Measurements from ENCODE around the gene STX2.
"Not testable (repeated sequence)": the region's sequence is repeated elsewhere in the genome, so short reads cannot be mapped to it uniquely, and the experiment has no call there.

STX2 gene

GRCh38 chr12:130764475-130765185, 74.4 kb downstream of the STX2 start:
- DNase-seq (ENCODE audit: low read depth): no peak

- DNase-seq (ENCODE audit: low read depth): no peak
Measured at GRCh38 chr12:130764073-130764472, 75.0 kb downstream of the STX2 start.

GRCh38 chr12:130762319-130762675, 76.8 kb downstream of the STX2 start:
- no peak for DNase-seq (ENCODE audit: low read depth)

GRCh38 chr12:130761537-130762318, 77.3 kb downstream of the STX2 start:
- DNase-seq (ENCODE audit: low read depth): no peak

GRCh38 chr12:130754234-130754901, 84.7 kb downstream of the STX2 start:
- DNase-seq (ENCODE audit: low read depth): no peak

GRCh38 chr12:130752692-130753230, 86.3 kb downstream of the STX2 start:
- no peak for DNase-seq (ENCODE audit: low read depth)

- not testable (repeated sequence) for DNase-seq (ENCODE audit: low read depth)
Measured at GRCh38 chr12:130752037-130752436, 87.0 kb downstream of the STX2 start.

GRCh38 chr12:130748786-130749185, 90.3 kb downstream of the STX2 start:
- no peak for DNase-seq (ENCODE audit: low read depth)

- DNase-seq (ENCODE audit: low read depth): peak; percentile 43
Measured at GRCh38 chr12:130747867-130748740, 90.9 kb downstream of the STX2 start.

GRCh38 chr12:130746546-130746945, 92.5 kb downstream of the STX2 start:
- no peak for DNase-seq (ENCODE audit: low read depth)

- DNase-seq (ENCODE audit: low read depth): no peak
Measured at GRCh38 chr12:130745921-130746320, 93.1 kb downstream of the STX2 start.

GRCh38 chr12:130744274-130744673, 94.8 kb downstream of the STX2 start:
- DNase-seq (ENCODE audit: low read depth): no peak

- no peak for DNase-seq (ENCODE audit: low read depth)
Measured at GRCh38 chr12:130743606-130744005, 95.4 kb downstream of the STX2 start.

- DNase-seq (ENCODE audit: low read depth): no peak
Measured at GRCh38 chr12:130743176-130743575, 95.9 kb downstream of the STX2 start.

GRCh38 chr12:130742716-130743115, 96.3 kb downstream of the STX2 start:
- no peak for DNase-seq (ENCODE audit: low read depth)

GRCh38 chr12:130742112-130742511, 96.9 kb downstream of the STX2 start:
- DNase-seq (ENCODE audit: low read depth): no peak

All from CMK (cell line).